Measurements from ENCODE around the gene NCOA7.

- TF ChIP-seq CTCF (IDR thresholded peaks at IDR 0.05) (no peak), POLR2A (IDR thresholded peaks at IDR 0.05) (no peak), POLR2AphosphoS5 (IDR thresholded peaks at IDR 0.05) (no peak), EP300 (IDR thresholded peaks at IDR 0.05) (no peak)
Observed at GRCh38 chr6:125853168-125853567, 62.4 kb downstream of the NCOA7 start.

Measured in suprapubic skin (tissue), 4 donors.